GM12801 (cell line): ENCODE measurements around the gene FILIP1L.

Experiments used
- TF ChIP-seq, protein P1 (sequence below): IDR thresholded peaks from one replicate; pipeline ENCODE4 v1.5.1; 2011; ENCODE audit warnings: control low read depth; ENCODE audit not compliant: insufficient read length; ENCODE audit errors: extremely low read depth

FILIP1L gene

DNA sequence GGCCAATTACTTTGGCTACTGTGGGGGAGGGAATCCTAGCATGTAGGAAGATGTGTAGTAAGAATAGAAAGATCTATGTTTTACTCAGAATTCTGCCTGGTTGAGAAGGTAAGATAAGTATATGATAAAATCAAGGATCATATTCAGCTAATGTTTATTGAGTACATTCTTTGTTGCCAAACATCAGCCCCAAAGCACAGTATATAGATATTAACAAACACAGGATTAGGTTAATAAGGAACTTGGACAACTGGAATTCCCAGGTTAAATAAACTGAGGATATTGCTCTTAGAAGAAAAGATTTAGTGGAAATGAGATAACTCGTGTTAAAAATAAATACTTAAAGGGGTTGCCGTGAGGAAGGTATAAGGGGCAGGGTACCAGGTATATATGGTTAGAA is 129.6 kb downstream of the FILIP1L start:
- TF ChIP-seq, protein P1, sequence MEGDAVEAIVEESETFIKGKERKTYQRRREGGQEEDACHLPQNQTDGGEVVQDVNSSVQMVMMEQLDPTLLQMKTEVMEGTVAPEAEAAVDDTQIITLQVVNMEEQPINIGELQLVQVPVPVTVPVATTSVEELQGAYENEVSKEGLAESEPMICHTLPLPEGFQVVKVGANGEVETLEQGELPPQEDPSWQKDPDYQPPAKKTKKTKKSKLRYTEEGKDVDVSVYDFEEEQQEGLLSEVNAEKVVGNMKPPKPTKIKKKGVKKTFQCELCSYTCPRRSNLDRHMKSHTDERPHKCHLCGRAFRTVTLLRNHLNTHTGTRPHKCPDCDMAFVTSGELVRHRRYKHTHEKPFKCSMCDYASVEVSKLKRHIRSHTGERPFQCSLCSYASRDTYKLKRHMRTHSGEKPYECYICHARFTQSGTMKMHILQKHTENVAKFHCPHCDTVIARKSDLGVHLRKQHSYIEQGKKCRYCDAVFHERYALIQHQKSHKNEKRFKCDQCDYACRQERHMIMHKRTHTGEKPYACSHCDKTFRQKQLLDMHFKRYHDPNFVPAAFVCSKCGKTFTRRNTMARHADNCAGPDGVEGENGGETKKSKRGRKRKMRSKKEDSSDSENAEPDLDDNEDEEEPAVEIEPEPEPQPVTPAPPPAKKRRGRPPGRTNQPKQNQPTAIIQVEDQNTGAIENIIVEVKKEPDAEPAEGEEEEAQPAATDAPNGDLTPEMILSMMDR = no peak

DNA sequence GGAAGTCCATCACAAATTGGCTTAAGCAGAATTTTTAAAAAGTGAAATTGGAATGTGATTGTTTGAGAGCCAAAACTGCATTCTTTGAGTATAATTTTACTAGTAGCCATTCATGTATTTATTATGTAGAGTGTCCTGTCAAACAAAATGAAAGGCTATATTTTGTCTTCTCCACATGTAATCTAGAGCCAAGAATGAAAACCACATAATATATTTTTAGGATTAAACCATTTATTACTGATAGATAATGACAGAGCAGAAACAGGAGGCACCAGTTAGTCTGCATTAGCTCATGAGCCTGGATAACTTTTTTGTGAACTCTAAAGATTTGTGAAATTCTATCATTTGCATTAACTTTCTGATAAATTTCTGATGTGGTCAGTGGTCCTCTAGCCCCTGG is 130.2 kb downstream of the FILIP1L start:
- TF ChIP-seq, protein P1 = no peak

DNA sequence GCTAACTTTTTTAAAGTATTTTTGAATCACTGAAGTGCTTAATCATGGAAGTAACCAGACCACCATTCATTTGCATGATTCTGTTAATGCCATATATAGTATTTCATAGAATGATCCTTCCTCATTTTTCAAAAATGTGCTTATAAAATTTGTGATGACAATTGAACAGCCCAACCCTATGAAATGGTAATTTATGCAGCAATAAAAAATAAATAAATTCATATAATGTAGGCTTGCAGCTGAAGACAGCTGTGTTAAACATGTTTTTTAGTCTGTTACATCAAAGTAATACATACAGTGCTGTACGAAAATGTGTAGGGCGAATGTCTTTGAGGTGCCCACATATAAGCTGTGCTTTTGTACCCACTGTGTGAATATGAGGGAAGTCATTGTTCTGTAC is 131.7 kb downstream of the FILIP1L start:
- TF ChIP-seq, protein P1 = no peak

DNA sequence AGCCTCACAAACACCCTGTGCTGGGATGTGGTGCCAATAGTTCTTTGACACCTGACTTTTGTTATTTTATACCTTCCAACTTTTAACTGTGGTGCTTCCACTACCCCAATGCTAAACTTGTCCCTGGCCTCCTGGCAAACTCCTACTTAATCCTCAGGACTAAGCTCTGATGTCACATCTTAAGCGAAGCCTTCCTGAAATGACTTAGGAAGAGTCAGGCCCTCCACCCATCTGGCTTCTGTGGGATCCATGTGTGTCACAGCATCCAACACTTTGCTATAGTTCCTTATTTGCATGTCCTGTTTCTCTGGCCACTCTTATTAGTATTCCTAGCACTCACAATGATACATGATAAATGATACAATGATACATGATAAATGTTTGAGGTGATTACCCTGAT is 133.2 kb downstream of the FILIP1L start:
- TF ChIP-seq, protein P1 = no peak

DNA sequence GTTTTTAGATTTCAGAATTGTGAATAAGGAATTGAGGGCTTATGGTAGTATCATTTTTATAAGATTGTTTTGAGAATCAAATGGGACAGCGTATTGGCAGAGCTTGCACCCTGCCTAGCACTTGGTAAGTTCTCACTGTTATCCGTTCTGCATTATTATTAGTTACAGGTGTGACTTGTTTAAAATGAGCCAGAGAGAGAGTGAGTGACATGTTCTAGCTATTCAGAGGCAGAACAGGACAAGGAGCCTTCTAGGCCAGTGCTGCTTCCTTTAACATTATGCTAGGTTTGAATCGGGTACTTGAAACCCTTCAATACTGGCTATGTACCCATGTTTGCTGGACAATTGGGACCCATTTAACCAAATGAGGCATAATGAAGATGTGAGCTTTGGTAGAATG is 133.7 kb downstream of the FILIP1L start:
- TF ChIP-seq, protein P1 = no peak

DNA sequence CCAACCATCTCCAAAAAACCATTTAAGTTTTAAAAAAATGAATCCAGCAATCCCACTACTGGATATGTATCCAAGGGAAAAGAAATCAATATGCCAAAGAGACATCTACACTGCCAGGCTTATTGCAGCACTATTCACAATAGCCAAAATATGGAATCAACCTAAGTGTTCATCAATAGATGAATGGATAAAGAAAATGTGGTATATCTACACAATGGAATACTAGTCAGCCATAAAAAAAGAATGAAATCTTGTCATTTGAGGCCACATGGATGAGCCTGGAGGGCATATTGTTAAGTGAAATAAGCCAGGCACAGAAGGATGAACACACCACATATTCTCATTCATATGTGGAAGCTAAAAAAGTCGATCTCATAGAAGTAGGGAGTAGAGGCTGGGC is 136.1 kb downstream of the FILIP1L start:
- TF ChIP-seq, protein P1 = no peak

DNA sequence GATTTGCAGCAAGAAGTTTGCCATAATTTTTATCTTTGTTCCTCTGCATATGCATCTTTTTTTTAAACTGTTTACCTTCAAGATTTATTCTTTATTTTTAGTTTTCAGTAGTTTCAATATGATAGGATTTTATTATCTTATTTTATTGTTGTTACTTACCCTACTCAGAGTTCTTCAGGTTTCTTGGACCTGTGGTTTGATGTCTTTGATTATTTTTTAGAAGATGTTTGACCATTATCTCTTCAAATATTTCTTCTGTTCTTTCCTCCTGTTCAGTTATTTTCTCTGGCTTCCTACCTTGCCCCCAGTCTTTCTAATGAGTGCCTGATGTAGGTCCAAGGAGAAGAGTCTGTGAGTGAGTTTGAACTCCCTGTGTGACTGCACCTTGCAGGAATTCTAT is 137.7 kb downstream of the FILIP1L start:
- TF ChIP-seq, protein P1 = no peak

DNA sequence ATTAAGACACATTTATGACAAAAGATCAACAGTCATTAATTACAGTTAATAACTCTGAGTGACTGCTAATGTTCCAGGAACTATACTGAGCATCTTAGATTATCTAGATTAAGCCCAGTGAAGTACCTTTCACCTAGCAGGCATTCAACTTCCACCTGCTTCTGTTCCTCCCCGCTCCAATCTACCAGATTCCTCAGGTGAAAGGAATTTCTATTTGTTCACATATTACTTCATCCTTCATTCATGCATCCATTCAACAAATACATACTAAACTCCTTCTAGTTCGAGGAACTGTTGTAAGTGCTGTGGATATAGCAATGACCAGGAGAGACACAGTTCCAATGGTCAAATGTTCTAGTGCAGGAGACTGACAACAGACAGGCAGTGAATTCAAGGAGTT is 139.3 kb downstream of the FILIP1L start:
- TF ChIP-seq, protein P1 = no peak
